ENCODE data around the gene ZNF592.

DNA sequence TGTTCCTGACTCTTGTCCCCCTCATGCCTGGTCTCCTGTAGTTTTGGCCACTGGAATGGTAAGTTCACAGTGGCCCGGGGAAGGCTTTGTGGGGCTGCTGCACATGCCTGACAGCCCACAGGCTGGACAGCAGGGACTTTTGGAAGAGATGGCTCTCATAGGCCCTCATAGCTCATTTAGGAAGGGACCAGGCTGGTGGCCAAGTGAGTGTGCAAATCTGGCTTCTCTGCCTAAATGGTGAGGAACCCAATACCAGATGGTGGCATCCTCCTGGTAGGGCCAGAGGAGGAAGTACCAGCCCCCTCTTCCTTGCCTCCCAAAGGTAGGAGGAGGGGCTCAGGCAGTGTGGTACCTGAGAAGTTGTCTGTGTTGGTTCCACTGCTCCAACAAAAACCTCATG is 94.4 kb downstream of the ZNF592 start:
- TF ChIP-seq, protein P1, sequence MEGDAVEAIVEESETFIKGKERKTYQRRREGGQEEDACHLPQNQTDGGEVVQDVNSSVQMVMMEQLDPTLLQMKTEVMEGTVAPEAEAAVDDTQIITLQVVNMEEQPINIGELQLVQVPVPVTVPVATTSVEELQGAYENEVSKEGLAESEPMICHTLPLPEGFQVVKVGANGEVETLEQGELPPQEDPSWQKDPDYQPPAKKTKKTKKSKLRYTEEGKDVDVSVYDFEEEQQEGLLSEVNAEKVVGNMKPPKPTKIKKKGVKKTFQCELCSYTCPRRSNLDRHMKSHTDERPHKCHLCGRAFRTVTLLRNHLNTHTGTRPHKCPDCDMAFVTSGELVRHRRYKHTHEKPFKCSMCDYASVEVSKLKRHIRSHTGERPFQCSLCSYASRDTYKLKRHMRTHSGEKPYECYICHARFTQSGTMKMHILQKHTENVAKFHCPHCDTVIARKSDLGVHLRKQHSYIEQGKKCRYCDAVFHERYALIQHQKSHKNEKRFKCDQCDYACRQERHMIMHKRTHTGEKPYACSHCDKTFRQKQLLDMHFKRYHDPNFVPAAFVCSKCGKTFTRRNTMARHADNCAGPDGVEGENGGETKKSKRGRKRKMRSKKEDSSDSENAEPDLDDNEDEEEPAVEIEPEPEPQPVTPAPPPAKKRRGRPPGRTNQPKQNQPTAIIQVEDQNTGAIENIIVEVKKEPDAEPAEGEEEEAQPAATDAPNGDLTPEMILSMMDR (IDR thresholded peaks at IDR 0.05; ENCODE audit: low read length), result no peak
- TF ChIP-seq EZH2 (IDR thresholded peaks at IDR 0.05; ENCODE audit: borderline replicate concordance, low read length), result no peak

All from OCI-LY1 (cell line).